Upper lobe of right lung (tissue), 1 donor: ENCODE measurements around the gene PRKG1. TPM values are rescaled to one million over a fixed set of nuclear protein-coding genes. Genes with fewer than 3 reads are reported as not detected.

Experiments
- ATAC-seq: fragments of 200-7000 bp; cut with Tn5 transposase; one replicate; pipeline ENCODE4 v1.9.1; 2020; ENCODE audit warnings: mild to moderate bottlenecking, moderate library complexity
- DNase-seq: peaks from one replicate; pipeline ENCODE4 v3.0.0-alpha.2; 2020
- H3K27ac ChIP-seq: fragments of 200-600 bp; one replicate; pipeline ENCODE4 v1.8.0; 2022
- H3K27me3 ChIP-seq: fragments of 200-600 bp; one replicate; pipeline ENCODE4 v1.8.0; 2022; ENCODE audit warnings: mild to moderate bottlenecking
- H3K36me3 ChIP-seq: fragments of 200-600 bp; one replicate; pipeline ENCODE4 v1.8.0; 2022
- H3K4me1 ChIP-seq: fragments of 200-600 bp; one replicate; pipeline ENCODE4 v1.8.0; 2022
- H3K4me3 ChIP-seq: fragments of 200-600 bp; one replicate; pipeline ENCODE4 v1.8.0; 2022; ENCODE audit warnings: mild to moderate bottlenecking
- H3K9me3 ChIP-seq: fragments of 200-600 bp; one replicate; pipeline ENCODE4 v1.8.0; 2022
- CTCF ChIP-seq: fragments of 200-600 bp; IDR thresholded peaks from one replicate; pipeline ENCODE4 v1.8.0; 2022; ENCODE audit warnings: antibody characterized with exemption
- intact Hi-C: fragments of 100-400 bp; cut with DNase I; formaldehyde crosslinking; loops from one replicate; pipeline ENCODE4 v1.11.0; 2022
- total RNA-seq: library from RNA; stranded (reverse); fragmentation: NEBNext Ultra II Directional; extraction: Animal tissue kit (Norgen Biotek cat#: 25700); gene quantifications from one replicate; pipeline ENCODE4 v1.2.1, GENCODE V29; 2021
- donor health status: DM: no; HTN: yes; CAD: no; lungs with severe emphysema.

The PRKG1 gene
- total RNA-seq, 1 donor from 2014 or later: 30.0 TPM

GRCh38 chr10:51250278-51250920, 176.1 kb downstream of the PRKG1 start:
- intact Hi-C loops: no loop called here
- Histone ChIP-seq H3K9me3 (no peaks in the 10 kb centered on the region), H3K27me3 (no peaks in the 10 kb centered on the region), H3K36me3 (no peaks in the 10 kb centered on the region), H3K27ac (no peak overlapping the region), H3K4me3 (no peak overlapping the region), H3K4me1 (no peaks in the 10 kb centered on the region)
- DNase-seq (no peak), ATAC-seq (no peak)
- TF ChIP-seq CTCF: no peak

- ATAC-seq: no peak
- no peaks in the 10 kb centered on the region for H3K27me3 ChIP-seq
- H3K4me3 ChIP-seq: no peak overlapping the region
- no peak overlapping the region for H3K27ac ChIP-seq
- no peak for TF ChIP-seq CTCF
- H3K9me3 ChIP-seq: no peaks in the 10 kb centered on the region
- no peaks in the 10 kb centered on the region for H3K4me1 ChIP-seq
- DNase-seq: no peak
- no peaks in the 10 kb centered on the region for H3K36me3 ChIP-seq
- intact Hi-C loops: no loop called here
These were observed 176.8 kb downstream of the PRKG1 start for GRCh38 chr10:51251110-51251509.

GRCh38 chr10:51255381-51255780, 181.1 kb downstream of the PRKG1 start:
- Histone ChIP-seq H3K27ac (no peak overlapping the region), H3K9me3 (no peaks in the 10 kb centered on the region), H3K27me3 (no peaks in the 10 kb centered on the region), H3K4me1 (no peaks in the 10 kb centered on the region), H3K4me3 (no peak overlapping the region), H3K36me3 (no peaks in the 10 kb centered on the region)
- TF ChIP-seq CTCF: no peak
- ATAC-seq (no peak), DNase-seq (no peak)
- intact Hi-C loops: no loop called here

GRCh38 chr10:51257511-51258248, 183.4 kb downstream of the PRKG1 start:
- Histone ChIP-seq H3K4me3 (no peak overlapping the region), H3K9me3 (no peaks in the 10 kb centered on the region), H3K4me1 (no peaks in the 10 kb centered on the region), H3K36me3 (no peaks in the 10 kb centered on the region), H3K27me3 (no peaks in the 10 kb centered on the region), H3K27ac (no peak overlapping the region)
- no peak for TF ChIP-seq CTCF
- ATAC-seq (no peak), DNase-seq (no peak)
- intact Hi-C loops: no loop called here

- Histone ChIP-seq H3K4me1 (no peaks in the 10 kb centered on the region), H3K27ac (no peak overlapping the region), H3K9me3 (no peaks in the 10 kb centered on the region), H3K4me3 (no peak overlapping the region), H3K36me3 (no peaks in the 10 kb centered on the region), H3K27me3 (no peaks in the 10 kb centered on the region)
- ATAC-seq (no peak), DNase-seq (no peak)
- TF ChIP-seq CTCF: no peak
- intact Hi-C loops: no loop called here
These were observed 186.1 kb downstream of the PRKG1 start for GRCh38 chr10:51260376-51260775.
